GM12801 (cell line): ENCODE measurements around the gene ACAN.

Experiments used
- CTCF ChIP-seq: IDR thresholded peaks from one replicate; pipeline ENCODE4 v1.5.1; 2011; ENCODE audit warnings: control low read depth; ENCODE audit not compliant: insufficient read length; ENCODE audit errors: extremely low read depth

Gene ACAN

DNA sequence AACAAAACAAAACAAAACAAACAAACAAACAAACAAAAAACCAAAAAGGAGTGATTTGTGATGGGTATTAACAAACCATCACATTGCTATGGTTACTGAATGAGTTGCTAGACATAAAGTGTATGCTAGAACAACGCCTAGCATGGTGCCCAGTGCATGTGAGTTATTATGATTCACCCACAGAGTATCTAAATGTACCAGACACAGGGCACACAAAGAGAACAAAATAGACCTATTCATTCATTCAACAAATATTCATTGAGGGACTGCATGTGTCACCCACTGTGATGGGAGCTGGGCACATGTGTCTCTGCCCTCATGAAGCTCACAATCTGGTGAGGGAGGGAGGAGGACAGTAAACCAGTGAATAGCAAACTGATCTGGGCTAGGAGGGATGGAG is 11.6 kb upstream of the ACAN start:
- TF ChIP-seq CTCF, result no peak

DNA sequence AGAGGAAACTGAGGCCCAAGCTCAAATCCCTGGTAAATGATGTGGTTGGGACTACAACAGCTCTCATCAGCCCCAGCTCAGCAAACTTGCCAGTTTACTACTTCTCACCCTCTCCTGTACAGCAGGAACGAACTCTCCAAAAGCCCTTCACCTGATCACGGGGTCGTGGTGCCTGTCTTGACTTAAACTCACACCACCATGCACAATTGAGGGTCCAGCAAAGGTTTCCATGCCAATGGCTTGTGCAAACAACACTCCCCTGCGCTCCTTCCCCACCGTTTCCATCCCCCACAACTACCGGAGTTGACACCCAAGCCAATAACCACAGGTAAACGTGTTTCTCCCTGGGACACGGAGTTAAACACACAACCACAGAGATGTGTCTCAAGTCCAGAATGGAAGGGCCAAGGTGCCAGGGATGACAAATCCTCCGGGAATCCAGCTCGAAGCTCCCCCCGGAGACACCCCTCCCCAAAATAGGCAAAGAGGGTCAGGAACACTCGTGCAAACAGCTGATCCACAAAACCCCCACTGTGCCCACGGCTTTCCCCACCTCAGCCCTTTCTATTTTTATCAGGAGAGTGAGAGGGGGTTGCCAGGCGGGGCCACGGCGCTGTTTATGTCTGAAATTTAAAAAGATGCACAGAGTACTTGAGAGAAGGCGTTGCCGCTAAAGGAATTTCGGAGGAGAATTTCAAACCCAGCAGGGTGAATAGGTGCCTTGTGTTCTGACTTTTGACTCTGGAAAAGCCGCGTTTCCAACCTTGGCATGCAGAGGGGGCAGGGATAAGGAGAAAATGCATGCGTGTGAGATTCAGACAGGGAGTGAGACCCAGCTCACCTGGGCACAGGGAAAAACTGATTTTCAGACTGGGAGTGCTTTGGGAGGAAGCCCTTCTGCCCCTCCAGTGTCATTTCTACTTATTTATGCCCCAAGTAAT is 10.6 kb upstream of the ACAN start:
- no peak for TF ChIP-seq CTCF

- TF ChIP-seq CTCF, result no peak
Measured at GRCh38 chr15:88794001-88794400, 9.2 kb upstream of the ACAN start.

GRCh38 chr15:88797663-88798339 is 5.4 kb upstream of the ACAN start:
- TF ChIP-seq CTCF, result no peak

GRCh38 chr15:88799341-88799740 is 3.9 kb upstream of the ACAN start:
- no peak for TF ChIP-seq CTCF

DNA sequence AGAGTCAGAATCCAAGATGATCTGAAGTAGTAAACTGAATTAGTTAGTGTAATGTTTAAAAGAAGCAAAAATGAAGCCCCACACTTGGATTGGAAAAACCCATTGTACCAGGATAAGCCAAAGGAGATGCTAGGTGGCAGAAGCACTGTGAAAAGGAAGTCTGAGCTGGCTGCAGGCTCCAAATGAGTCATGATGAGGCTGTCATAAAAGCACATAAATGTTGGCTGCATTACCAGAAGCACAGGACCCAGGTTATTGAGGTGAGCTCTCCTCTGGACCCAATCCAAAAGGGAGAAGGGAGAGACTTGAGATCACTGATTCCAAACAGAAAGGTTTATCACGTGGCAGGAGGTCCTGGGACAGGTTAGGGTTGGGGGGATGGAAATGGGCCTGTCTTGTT is 3.2 kb upstream of the ACAN start:
- TF ChIP-seq CTCF, result no peak

DNA sequence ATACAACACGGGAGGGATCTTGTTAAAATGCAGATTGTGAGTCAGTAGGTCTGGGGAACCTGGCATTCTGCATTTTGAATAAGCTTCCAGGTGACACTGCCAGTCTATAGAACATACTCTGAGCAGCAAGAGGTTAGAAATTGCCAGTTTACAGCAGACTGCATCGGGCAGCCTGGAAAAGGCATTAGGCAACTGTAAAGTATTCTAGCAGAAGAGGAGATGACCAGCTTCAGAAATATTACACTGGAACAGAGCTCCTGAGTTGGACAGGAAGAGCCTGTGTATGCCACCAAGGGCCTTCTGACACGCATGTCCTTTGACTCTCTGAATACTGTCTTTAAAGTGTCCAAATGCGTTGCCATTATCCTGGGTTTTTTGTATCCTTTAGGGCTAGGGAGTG is 2.5 kb upstream of the ACAN start:
- TF ChIP-seq CTCF, result no peak
